Duodenal mucosa (tissue), 2 donors: ENCODE data around the gene ZKSCAN1.

Experiments used
- H3K27ac ChIP-seq: one replicate; pipeline ENCODE4 v1.7.0; 2013; ENCODE audit warnings: low read depth, low read length
- H3K27me3 ChIP-seq, 2 donors: one replicate each; pipeline ENCODE4 v1.7.0; 2013; ENCODE audit warnings: low read length in 2 of 2, control low read depth in 1 of 2; ENCODE audit not compliant: insufficient read depth in 2 of 2, control insufficient read depth in 1 of 2
- H3K36me3 ChIP-seq, 2 donors: one replicate each; pipeline ENCODE4 v1.7.0; 2013; ENCODE audit warnings: low read length in 2 of 2, control low read depth in 1 of 2; ENCODE audit not compliant: insufficient read depth in 2 of 2, control insufficient read depth in 1 of 2
- H3K4me1 ChIP-seq, 2 donors: one replicate each; pipeline ENCODE4 v1.7.0; 2013; ENCODE audit warnings: low read length in 2 of 2, control low read depth in 1 of 2; ENCODE audit not compliant: insufficient read depth in 2 of 2, control insufficient read depth in 1 of 2
- H3K4me3 ChIP-seq, 2 donors: one replicate each; pipeline ENCODE4 v1.7.0; 2013; ENCODE audit warnings: low read length in 2 of 2, low read depth in 1 of 2
- H3K9ac ChIP-seq, 2 donors: one replicate each; pipeline ENCODE4 v1.7.0; 2013; ENCODE audit warnings: low read length in 2 of 2, low read depth in 1 of 2
- H3K9me3 ChIP-seq, 2 donors: one replicate each; pipeline ENCODE4 v1.7.0; 2013; ENCODE audit warnings: low read length in 2 of 2, control low read depth in 1 of 2; ENCODE audit not compliant: control insufficient read depth in 1 of 2

ZKSCAN1 gene

GRCh38 chr7:100033526-100033925 lies 18.1 kb downstream of the ZKSCAN1 start:
- H3K27me3 ChIP-seq: no peaks in the 10 kb centered on the region
- H3K9ac ChIP-seq: no peak overlapping the region
- peaks cover 55 to 73% of the 10 kb centered on the region in 2 donors for H3K36me3 ChIP-seq
- H3K27ac ChIP-seq: no peak overlapping the region
- peaks cover 15 to 22% of the 10 kb centered on the region in 2 donors for H3K4me1 ChIP-seq
- no peaks in the 10 kb centered on the region for H3K9me3 ChIP-seq
- no peak overlapping the region for H3K4me3 ChIP-seq

DNA sequence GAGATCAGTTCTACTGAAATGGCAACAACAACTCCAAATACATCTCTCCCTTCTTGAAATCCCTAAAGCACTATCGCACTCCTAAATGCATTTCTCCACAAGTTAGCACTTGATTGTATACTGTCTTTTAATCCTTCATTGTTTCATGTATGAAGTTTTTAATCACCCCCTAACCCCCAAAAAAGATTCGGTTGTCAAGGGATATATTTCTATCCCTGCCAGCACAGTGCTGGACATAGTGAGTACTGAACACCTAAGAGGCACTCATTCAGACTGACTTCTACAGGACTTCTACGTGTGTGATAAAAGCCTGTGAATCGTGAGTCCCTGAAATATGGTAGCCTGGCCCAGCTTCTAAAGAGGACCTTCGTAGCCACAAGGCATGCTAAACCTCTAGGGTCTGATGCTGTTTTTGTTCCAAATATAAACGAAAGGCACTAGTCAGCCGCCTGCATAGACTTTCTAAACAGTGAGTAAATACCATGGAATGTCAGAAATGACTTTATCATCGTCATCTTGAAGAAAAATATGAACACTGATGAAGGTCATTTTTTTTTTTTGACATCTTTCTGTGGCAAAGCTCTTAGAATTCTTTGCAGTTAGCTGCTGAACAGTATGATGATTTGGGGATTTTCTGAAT lies 19.6 kb downstream of the ZKSCAN1 start:
- no peak overlapping the region for H3K9ac ChIP-seq
- H3K36me3 ChIP-seq: peaks cover 50 to 64% of the 10 kb centered on the region in 2 donors
- no peak overlapping the region for H3K4me3 ChIP-seq
- peaks cover 15 to 22% of the 10 kb centered on the region in 2 donors for H3K4me1 ChIP-seq
- no peaks in the 10 kb centered on the region for H3K27me3 ChIP-seq
- H3K27ac ChIP-seq: no peak overlapping the region
- no peaks in the 10 kb centered on the region for H3K9me3 ChIP-seq

GRCh38 chr7:100035876-100036275 lies 20.5 kb downstream of the ZKSCAN1 start:
- Histone ChIP-seq H3K36me3 (peaks cover 42 to 55% of the 10 kb centered on the region in 2 donors), H3K4me1 (peaks cover 15 to 22% of the 10 kb centered on the region in 2 donors)

DNA sequence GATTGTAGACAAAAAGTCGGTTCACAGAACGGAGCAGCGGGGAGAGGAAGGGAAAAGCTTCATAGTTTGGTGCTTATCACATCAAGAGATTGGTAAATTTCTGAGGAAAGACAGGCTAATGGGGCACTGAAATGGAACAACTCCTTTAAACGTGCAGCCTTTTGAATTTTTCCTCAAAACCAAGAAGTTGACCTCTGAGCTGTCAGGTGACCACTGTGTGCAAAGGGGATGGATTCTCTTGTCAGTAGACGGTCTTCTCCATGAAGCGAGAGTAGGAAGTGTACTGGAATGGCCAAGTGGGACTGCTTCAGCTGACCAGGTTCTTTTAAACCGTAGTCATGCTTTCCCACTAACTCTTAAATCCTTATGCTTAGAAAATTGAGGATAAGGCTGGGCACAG lies 22.9 kb downstream of the ZKSCAN1 start:
- no peak overlapping the region for H3K9ac ChIP-seq
- H3K36me3 ChIP-seq: peaks cover 32 to 36% of the 10 kb centered on the region in 2 donors
- H3K27ac ChIP-seq: no peak overlapping the region
- peaks cover 15 to 22% of the 10 kb centered on the region in 2 donors for H3K4me1 ChIP-seq
- no peaks in the 10 kb centered on the region for H3K9me3 ChIP-seq
- no peak overlapping the region for H3K4me3 ChIP-seq
- H3K27me3 ChIP-seq: no peaks in the 10 kb centered on the region

More at GRCh38 chr7:100035876-100036275, 20.5 kb downstream of the ZKSCAN1 start:
- Histone ChIP-seq H3K27me3 (no peaks in the 10 kb centered on the region), H3K9me3 (no peaks in the 10 kb centered on the region), H3K27ac (no peak overlapping the region), H3K4me3 (no peak overlapping the region), H3K9ac (no peak overlapping the region)

- H3K4me1 ChIP-seq: peaks cover 12 to 17% of the 10 kb centered on the region in 2 donors
- no peak overlapping the region for H3K27ac ChIP-seq
- peaks cover 10 to 13% of the 10 kb centered on the region in 2 donors for H3K36me3 ChIP-seq
- H3K9ac ChIP-seq: no peak overlapping the region
- no peaks in the 10 kb centered on the region for H3K27me3 ChIP-seq
- H3K9me3 ChIP-seq: no peaks in the 10 kb centered on the region
- H3K4me3 ChIP-seq: no peak overlapping the region
Observed at GRCh38 chr7:100040575-100040974, 25.2 kb downstream of the ZKSCAN1 start.

- no peaks in the 10 kb centered on the region for H3K9me3 ChIP-seq
Observed at GRCh38 chr7:100044718-100045117, 29.3 kb downstream of the ZKSCAN1 start.

DNA sequence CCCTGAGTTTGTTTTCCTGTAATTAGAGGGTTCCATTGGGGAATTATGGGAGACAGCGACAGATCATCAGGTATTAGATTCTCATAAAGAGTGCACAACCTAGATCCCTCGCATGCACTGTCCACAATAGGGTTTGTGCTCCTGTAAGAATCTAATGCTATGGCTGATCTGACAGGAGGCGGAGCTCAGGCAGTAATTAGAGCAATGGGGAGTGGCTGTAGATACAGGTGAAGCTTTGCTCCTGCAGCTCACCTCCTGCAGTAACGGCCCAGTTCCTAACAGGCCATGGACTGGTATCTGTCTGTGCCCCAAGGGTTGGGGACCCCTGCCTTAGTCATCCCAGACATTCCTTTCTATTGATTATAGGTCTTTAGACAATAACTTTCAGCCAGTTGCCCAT lies 33.3 kb downstream of the ZKSCAN1 start:
- no peaks in the 10 kb centered on the region for H3K36me3 ChIP-seq
- no peaks in the 10 kb centered on the region for H3K27me3 ChIP-seq
- peak overlapping the region in 1 of 2 donors; percentile 85 for H3K4me3 ChIP-seq
- peaks cover 7 to 14% of the 10 kb centered on the region in 2 donors for H3K4me1 ChIP-seq
- no peaks in the 10 kb centered on the region for H3K9me3 ChIP-seq
- no peak overlapping the region for H3K27ac ChIP-seq
- no peak overlapping the region for H3K9ac ChIP-seq

More at GRCh38 chr7:100044718-100045117, 29.3 kb downstream of the ZKSCAN1 start:
- Histone ChIP-seq H3K4me3 (peak overlapping the region in 1 of 2 donors; percentile 11), H3K27ac (no peak overlapping the region), H3K27me3 (no peaks in the 10 kb centered on the region), H3K4me1 (peaks cover 6 to 7% of the 10 kb centered on the region in 2 donors), H3K9ac (no peak overlapping the region), H3K36me3 (no peaks in the 10 kb centered on the region)

DNA sequence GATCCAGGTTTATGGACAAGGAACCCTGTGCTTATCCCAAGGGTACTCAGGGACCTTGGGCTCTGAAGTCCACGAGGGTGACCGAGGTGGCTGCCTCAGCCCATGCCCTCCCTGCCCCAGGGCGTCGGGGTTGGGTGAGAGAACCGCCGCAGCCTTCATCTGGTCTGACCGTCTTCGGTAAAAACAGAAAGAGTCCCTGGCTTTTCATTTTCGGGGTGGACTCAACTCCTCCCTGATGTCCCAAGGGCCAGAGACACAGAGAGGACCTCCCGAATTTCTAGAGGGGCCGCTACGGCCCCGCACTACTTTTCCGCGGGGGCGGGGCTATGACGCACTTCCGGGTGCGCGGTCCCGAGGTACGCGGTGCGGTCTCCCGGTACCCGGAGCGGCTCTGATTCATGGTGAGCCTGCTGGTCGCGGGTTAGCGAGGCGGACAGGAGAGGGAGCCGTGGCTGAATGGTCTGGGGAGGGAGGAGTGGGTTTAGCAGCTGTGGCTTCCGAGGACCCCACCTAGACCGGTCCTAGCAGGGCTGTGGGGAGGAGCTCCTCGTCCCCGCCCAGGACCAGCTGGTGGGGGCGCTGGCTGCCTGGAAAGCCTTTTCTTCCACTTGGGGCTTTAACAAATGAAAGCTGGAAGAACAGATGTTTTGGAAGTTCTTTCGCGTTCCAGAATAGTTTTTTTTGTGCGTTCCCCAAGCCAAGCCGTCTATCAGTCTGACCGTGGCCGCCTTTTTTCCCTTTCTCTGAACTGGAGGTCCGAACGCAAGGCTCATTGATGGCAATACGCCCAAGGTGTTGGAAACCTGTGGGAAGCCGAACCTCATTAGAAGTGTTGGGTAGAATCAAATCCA lies 34.3 kb downstream of the ZKSCAN1 start, which contains the start of gene ZSCAN21:
Gene ZSCAN21, plus strand, starts transcription at position 334 of the 851 bp plus-strand sequence. CDS start 7,233 bp downstream, outside the sequence.
- Histone ChIP-seq H3K27me3 (no peaks in the 10 kb centered on the region), H3K4me1 (peaks cover 7 to 14% of the 10 kb centered on the region in 2 donors), H3K4me3 (peak within 1 kb of the TSS; percentile 85 to 90), H3K9ac (peak within 1 kb of the TSS; percentile 82 to 91), H3K9me3 (no peaks in the 10 kb centered on the region), H3K27ac (peak within 1 kb of the TSS; percentile 95), H3K36me3 (no peaks in the 10 kb centered on the region)

GRCh38 chr7:100051611-100052010 lies 36.2 kb downstream of the ZKSCAN1 start:
- no peaks in the 10 kb centered on the region for H3K36me3 ChIP-seq
- no peak overlapping the region for H3K4me3 ChIP-seq
- peaks cover 7 to 14% of the 10 kb centered on the region in 2 donors for H3K4me1 ChIP-seq
- no peaks in the 10 kb centered on the region for H3K9me3 ChIP-seq
- no peak overlapping the region for H3K27ac ChIP-seq
- H3K9ac ChIP-seq: no peak overlapping the region
- H3K27me3 ChIP-seq: no peaks in the 10 kb centered on the region

GRCh38 chr7:100053215-100053614 lies 37.8 kb downstream of the ZKSCAN1 start:
- H3K4me3 ChIP-seq: no peak overlapping the region
- no peaks in the 10 kb centered on the region for H3K27me3 ChIP-seq
- peaks cover 12% of the 10 kb centered on the region in 2 donors for H3K36me3 ChIP-seq
- H3K27ac ChIP-seq: no peak overlapping the region
- no peaks in the 10 kb centered on the region for H3K9me3 ChIP-seq
- H3K9ac ChIP-seq: no peak overlapping the region
- peaks cover 7 to 14% of the 10 kb centered on the region in 2 donors for H3K4me1 ChIP-seq
